Keratinocyte (primary cell): ENCODE measurements around the gene NDUFA11.
"Not testable (repeated sequence)": the region's sequence is repeated elsewhere in the genome, so short reads cannot be mapped to it uniquely, and the experiment has no call there.

Source experiments
- CTCF ChIP-seq, 3 experiments: IDR thresholded peaks in 1 of 3; conservative IDR thresholded peaks in 1 of 3; optimal IDR thresholded peaks in 1 of 3; 2 replicates in 2 of 3; 3 replicates in 1 of 3; pipeline versions ENCODE3 to v1.5.1; 2011; ENCODE audit warnings: low read length in 3 of 3, mild to moderate bottlenecking in 3 of 3, moderate library complexity in 2 of 3, control low read depth in 1 of 3, inconsistent platforms in 1 of 3; ENCODE audit not compliant: insufficient read depth in 2 of 3; ENCODE audit errors: extremely low read depth in 1 of 3
- EZH2 ChIP-seq: IDR thresholded peaks from one replicate; pipeline ENCODE4 v1.6.1; 2012; ENCODE audit warnings: inconsistent platforms, mild to moderate bottlenecking, low read length, moderate library complexity

DNA sequence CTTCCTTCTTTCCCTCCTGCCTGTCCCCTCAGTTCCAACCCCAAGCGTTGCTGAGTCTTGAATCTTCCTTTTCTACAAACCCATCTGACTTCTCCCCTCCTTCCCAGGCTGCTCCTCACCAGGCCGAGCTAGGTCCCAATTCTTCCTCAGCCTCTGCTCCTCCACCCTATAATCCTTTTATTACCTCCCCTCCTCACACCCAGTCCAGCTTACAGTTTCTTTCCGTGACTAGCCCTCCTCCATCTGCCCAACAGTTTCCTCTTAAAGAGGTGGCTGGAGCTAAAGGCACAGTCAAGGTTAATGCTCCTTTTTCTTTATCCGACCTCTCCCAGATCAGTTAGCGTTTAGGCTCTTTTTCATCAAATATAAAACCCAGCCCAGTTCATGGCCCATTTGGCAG is 55.0 kb downstream of the NDUFA11 start:
- TF ChIP-seq CTCF (optimal IDR thresholded peaks at IDR 0.05 in 1 of 3, IDR thresholded peaks at IDR 0.05 in 1 of 3, conservative IDR thresholded peaks at IDR 0.05 in 1 of 3; ENCODE audit: extremely low read depth in 1 of 3, insufficient read depth in 2 of 3, low read length in 3 of 3); EZH2: not testable (repeated sequence)
